ENCODE data around the gene HSD17B1. TPM values are rescaled to one million over a fixed set of nuclear protein-coding genes. Genes with fewer than 3 reads are reported as not detected.

HSD17B1 gene
- total and polyA plus RNA-seq, 2 donors (not counting 1 experiment from before 2014, with no cell fraction given) = 0.40 to 2.6 TPM

DNA sequence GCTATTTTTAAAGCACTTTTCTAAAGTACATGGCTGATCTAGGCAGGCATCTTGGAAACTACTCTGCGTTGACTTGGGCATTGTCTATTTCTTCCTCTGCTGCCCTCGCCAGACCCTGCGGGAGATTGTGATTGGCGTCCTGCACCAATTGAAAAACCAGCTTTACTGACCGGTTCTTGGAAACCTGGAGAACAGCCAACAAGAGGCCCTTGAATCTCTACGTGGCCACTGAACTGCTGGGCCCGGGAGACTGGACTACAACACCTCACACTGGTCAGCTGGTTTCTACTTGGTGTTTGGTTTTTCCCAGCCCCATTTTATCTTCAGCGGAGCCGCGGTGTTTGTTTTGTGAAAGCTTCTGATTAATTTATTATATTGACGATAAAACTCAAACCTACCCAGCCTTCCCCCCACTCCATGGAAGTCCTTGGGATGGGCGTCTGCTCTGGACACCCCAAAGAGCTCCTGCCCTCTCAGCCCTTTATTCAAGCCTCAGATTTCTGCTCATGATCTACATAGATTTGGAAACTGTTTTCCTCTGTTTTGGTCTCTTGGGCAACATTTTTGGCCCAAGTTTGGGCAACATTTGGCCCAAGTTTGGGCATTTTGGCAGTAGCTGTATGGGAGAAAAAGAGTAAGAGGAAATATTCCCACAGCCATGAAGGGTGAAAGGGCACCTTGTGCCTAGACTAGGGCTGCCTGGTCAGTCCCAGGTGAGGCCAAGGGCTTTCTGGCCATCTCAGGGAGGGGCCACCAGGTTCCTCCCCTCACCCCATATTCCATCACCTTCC, 18.9 kb downstream of the HSD17B1 start:
- Histone ChIP-seq H3K27me3 (ENCODE audit: control insufficient read depth, insufficient read depth, low read length) (no peaks in the 10 kb centered on the region), H2AFZ (ENCODE audit: low read length) (no peak overlapping the region), H3K4me2 (ENCODE audit: extremely low read depth, insufficient read depth, low read length) (no peak overlapping the region), H3K4me1 (ENCODE audit: control insufficient read depth, extremely low read depth, insufficient read depth, low read length) (peaks cover 4% of the 10 kb centered on the region), H4K20me1 (ENCODE audit: control insufficient read depth, extremely low read depth, insufficient read depth, low read length) (no peaks in the 10 kb centered on the region), H3K9ac (ENCODE audit: insufficient read depth, low read length) (no peak overlapping the region), H3K4me3 (replicated peaks in 1 of 4; ENCODE audit: control extremely low read depth in 1 of 4, insufficient read depth in 1 of 4, low read depth in 3 of 4, low read length in 4 of 4) (no peak overlapping the region), H3K36me3 (ENCODE audit: control insufficient read depth, insufficient read depth, low read length) (peaks cover 35% of the 10 kb centered on the region), H3K79me2 (ENCODE audit: control insufficient read depth, insufficient read depth, low read length) (peaks cover 42% of the 10 kb centered on the region), H3K9me3 (ENCODE audit: control insufficient read depth, insufficient read depth, low read depth, low read length) (no peaks in the 10 kb centered on the region), H3K27ac (ENCODE audit: insufficient read depth, low read length) (peak overlapping the region; percentile 9)
- no peak for TF ChIP-seq EZH2 (IDR thresholded peaks at IDR 0.05; ENCODE audit: low read length, missing control alignments)
- no peak for DNase-seq (ENCODE audit: low read depth in 2 of 2)

DNA sequence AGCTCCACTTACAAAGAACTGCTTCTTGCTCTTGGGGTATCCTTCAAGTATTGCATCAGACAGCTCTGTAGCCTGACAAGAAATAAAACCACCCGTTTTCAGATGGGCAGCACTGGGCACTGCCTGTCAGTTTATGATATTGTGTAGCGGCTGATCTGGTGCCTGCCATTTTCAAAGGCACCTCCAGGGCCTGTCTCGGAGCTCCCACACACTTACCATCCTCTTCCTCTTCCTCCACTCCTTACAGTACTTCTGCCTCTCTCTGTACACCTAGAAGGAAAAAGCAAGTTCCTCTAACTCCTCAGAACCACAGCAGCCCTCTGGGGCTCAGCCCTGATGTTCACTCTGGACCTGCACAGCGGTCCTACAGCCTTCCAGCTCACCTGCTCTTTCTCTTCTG, 20.4 kb downstream of the HSD17B1 start:
- H4K20me1 ChIP-seq (ENCODE audit: control insufficient read depth, extremely low read depth, insufficient read depth, low read length) = no peaks in the 10 kb centered on the region
- peaks cover 4% of the 10 kb centered on the region for H3K4me1 ChIP-seq (ENCODE audit: control insufficient read depth, extremely low read depth, insufficient read depth, low read length)
- no peak overlapping the region for H3K27ac ChIP-seq (ENCODE audit: insufficient read depth, low read length)
- TF ChIP-seq, protein P1, sequence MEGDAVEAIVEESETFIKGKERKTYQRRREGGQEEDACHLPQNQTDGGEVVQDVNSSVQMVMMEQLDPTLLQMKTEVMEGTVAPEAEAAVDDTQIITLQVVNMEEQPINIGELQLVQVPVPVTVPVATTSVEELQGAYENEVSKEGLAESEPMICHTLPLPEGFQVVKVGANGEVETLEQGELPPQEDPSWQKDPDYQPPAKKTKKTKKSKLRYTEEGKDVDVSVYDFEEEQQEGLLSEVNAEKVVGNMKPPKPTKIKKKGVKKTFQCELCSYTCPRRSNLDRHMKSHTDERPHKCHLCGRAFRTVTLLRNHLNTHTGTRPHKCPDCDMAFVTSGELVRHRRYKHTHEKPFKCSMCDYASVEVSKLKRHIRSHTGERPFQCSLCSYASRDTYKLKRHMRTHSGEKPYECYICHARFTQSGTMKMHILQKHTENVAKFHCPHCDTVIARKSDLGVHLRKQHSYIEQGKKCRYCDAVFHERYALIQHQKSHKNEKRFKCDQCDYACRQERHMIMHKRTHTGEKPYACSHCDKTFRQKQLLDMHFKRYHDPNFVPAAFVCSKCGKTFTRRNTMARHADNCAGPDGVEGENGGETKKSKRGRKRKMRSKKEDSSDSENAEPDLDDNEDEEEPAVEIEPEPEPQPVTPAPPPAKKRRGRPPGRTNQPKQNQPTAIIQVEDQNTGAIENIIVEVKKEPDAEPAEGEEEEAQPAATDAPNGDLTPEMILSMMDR (conservative IDR thresholded peaks at IDR 0.05 in 1 of 2, IDR thresholded peaks at IDR 0.05 in 1 of 2; ENCODE audit: low read depth in 1 of 2, low read length in 2 of 2) = no peak
- no peak for TF ChIP-seq EZH2 (IDR thresholded peaks at IDR 0.05; ENCODE audit: low read length, missing control alignments)
- DNase-seq (ENCODE audit: low read depth in 2 of 2) = no peak
- no peak overlapping the region for H3K4me3 ChIP-seq (replicated peaks in 1 of 4; ENCODE audit: control extremely low read depth in 1 of 4, insufficient read depth in 1 of 4, low read depth in 3 of 4, low read length in 4 of 4)
- peaks cover 41% of the 10 kb centered on the region for H3K79me2 ChIP-seq (ENCODE audit: control insufficient read depth, insufficient read depth, low read length)
- H3K9ac ChIP-seq (ENCODE audit: insufficient read depth, low read length) = no peak overlapping the region
- no peak overlapping the region for H2AFZ ChIP-seq (ENCODE audit: low read length)
- H3K36me3 ChIP-seq (ENCODE audit: control insufficient read depth, insufficient read depth, low read length) = peaks cover 33% of the 10 kb centered on the region
- H3K9me3 ChIP-seq (ENCODE audit: control insufficient read depth, insufficient read depth, low read depth, low read length) = no peaks in the 10 kb centered on the region
- H3K4me2 ChIP-seq (ENCODE audit: extremely low read depth, insufficient read depth, low read length) = no peak overlapping the region
- no peaks in the 10 kb centered on the region for H3K27me3 ChIP-seq (ENCODE audit: control insufficient read depth, insufficient read depth, low read length)

- no peak for TF ChIP-seq EZH2 (IDR thresholded peaks at IDR 0.05; ENCODE audit: low read length, missing control alignments)
- TF ChIP-seq, protein P1 (conservative IDR thresholded peaks at IDR 0.05 in 1 of 2, IDR thresholded peaks at IDR 0.05 in 1 of 2; ENCODE audit: low read depth in 1 of 2, low read length in 2 of 2) = no peak
- H3K27me3 ChIP-seq (ENCODE audit: control insufficient read depth, insufficient read depth, low read length) = no peaks in the 10 kb centered on the region
- peaks cover 35% of the 10 kb centered on the region for H3K79me2 ChIP-seq (ENCODE audit: control insufficient read depth, insufficient read depth, low read length)
- H3K4me1 ChIP-seq (ENCODE audit: control insufficient read depth, extremely low read depth, insufficient read depth, low read length) = peaks cover 6% of the 10 kb centered on the region
- H4K20me1 ChIP-seq (ENCODE audit: control insufficient read depth, extremely low read depth, insufficient read depth, low read length) = no peaks in the 10 kb centered on the region
- no peak overlapping the region for H3K4me3 ChIP-seq (replicated peaks in 1 of 4; ENCODE audit: control extremely low read depth in 1 of 4, insufficient read depth in 1 of 4, low read depth in 3 of 4, low read length in 4 of 4)
- H3K27ac ChIP-seq (ENCODE audit: insufficient read depth, low read length) = no peak overlapping the region
- H3K36me3 ChIP-seq (ENCODE audit: control insufficient read depth, insufficient read depth, low read length) = peaks cover 27% of the 10 kb centered on the region
- H2AFZ ChIP-seq (ENCODE audit: low read length) = no peak overlapping the region
- no peaks in the 10 kb centered on the region for H3K9me3 ChIP-seq (ENCODE audit: control insufficient read depth, insufficient read depth, low read depth, low read length)
- H3K4me2 ChIP-seq (ENCODE audit: extremely low read depth, insufficient read depth, low read length) = no peak overlapping the region
- H3K9ac ChIP-seq (ENCODE audit: insufficient read depth, low read length) = no peak overlapping the region
- no peak for DNase-seq (ENCODE audit: low read depth in 2 of 2)
Observed at GRCh38 chr17:42574463-42574862, 21.7 kb downstream of the HSD17B1 start.

Data from fibroblast of lung (primary cell).